CD4-positive, alpha-beta memory T cell (primary cell): Measurements from ENCODE around the gene RRP15. TPM values are rescaled to one million over a fixed set of nuclear protein-coding genes. Genes with fewer than 3 reads are reported as not detected.

Experiments used
- CTCF ChIA-PET: fragments of 350-600 bp; sonication (Branson Sonifier 250); formaldehyde crosslinking; loops from one replicate; lab custom pipeline; 2021; ENCODE audit warnings: inconsistent platforms; ENCODE audit not compliant: partially characterized antibody; lab: Charles Lee
- POLR2A ChIA-PET: fragments of 350-600 bp; sonication (Branson Sonifier 250); formaldehyde crosslinking; loops from one replicate; lab custom pipeline; 2021; ENCODE audit not compliant: partially characterized antibody; lab: Charles Lee
- DNase-seq, 5 donors: peaks; one replicate each; pipeline versions ENCODE4 v3.0.0 to v3.0.0-alpha.2; 2020 to 2022; ENCODE audit warnings: mixed read lengths in 1 of 5
- H3K27ac ChIP-seq: one replicate; pipeline ENCODE4 v1.7.0; 2013; ENCODE audit warnings: low read depth, low read length
- H3K27me3 ChIP-seq: 2 replicates; pipeline ENCODE4 v1.7.0; 2013; ENCODE audit warnings: mild to moderate bottlenecking, low read length, moderate library complexity; ENCODE audit not compliant: insufficient read depth
- H3K36me3 ChIP-seq: 2 replicates; pipeline ENCODE4 v1.7.0; 2013; ENCODE audit warnings: mild to moderate bottlenecking, low read length, moderate library complexity; ENCODE audit not compliant: insufficient read depth
- H3K4me1 ChIP-seq: 2 replicates; pipeline ENCODE4 v1.7.0; 2013; ENCODE audit warnings: mild to moderate bottlenecking, low read length, moderate library complexity; ENCODE audit not compliant: insufficient read depth
- H3K4me3 ChIP-seq, 2 donors: one replicate each; pipeline ENCODE4 v1.7.0; 2013; ENCODE audit warnings: low read length in 2 of 2, mild to moderate bottlenecking in 1 of 2
- H3K9me3 ChIP-seq, 2 donors: one replicate each; pipeline ENCODE4 v1.7.0; 2013; ENCODE audit warnings: low read length in 2 of 2, control low read depth in 1 of 2; ENCODE audit not compliant: control insufficient read depth in 1 of 2
- H3K27ac Mint-ChIP-seq, 7 donors: one replicate each; pipeline ENCODE4 v1.8.0; 2020 to 2021; ENCODE audit warnings: mixed read lengths in 7 of 7, mild to moderate bottlenecking in 6 of 7, inconsistent platforms in 3 of 7, moderate library complexity in 3 of 7
- H3K27me3 Mint-ChIP-seq, 2 donors: one replicate each; pipeline ENCODE4 v1.8.0; 2020 to 2021; ENCODE audit warnings: mixed read lengths in 2 of 2
- H3K36me3 Mint-ChIP-seq, 2 donors: one replicate each; pipeline ENCODE4 v1.8.0; 2020 to 2021; ENCODE audit warnings: mixed read lengths in 2 of 2, inconsistent platforms in 1 of 2, mild to moderate bottlenecking in 1 of 2
- H3K4me1 Mint-ChIP-seq, 4 donors: one replicate each; pipeline ENCODE4 v1.8.0; 2020 to 2021; ENCODE audit warnings: mixed read lengths in 4 of 4, mild to moderate bottlenecking in 1 of 4
- H3K4me3 Mint-ChIP-seq, 8 donors: one replicate each; pipeline ENCODE4 v1.8.0; 2020 to 2021; ENCODE audit warnings: mixed read lengths in 8 of 8, mild to moderate bottlenecking in 7 of 8, moderate library complexity in 6 of 8, inconsistent platforms in 3 of 8
- H3K9me3 Mint-ChIP-seq, 8 donors: one replicate each; pipeline ENCODE4 v1.8.0; 2020 to 2021; ENCODE audit warnings: mixed read lengths in 8 of 8, mild to moderate bottlenecking in 5 of 8, inconsistent platforms in 3 of 8, moderate library complexity in 1 of 8
- intact Hi-C: fragments of 100-400 bp; cut with micrococcal nuclease; formaldehyde crosslinking; loops from one replicate; pipeline ENCODE4 v1.15.1; 2023
- polyA plus RNA-seq, 2 donors: library from polyadenylated mRNA; unstranded; fragments of 300-500 nt; fragmentation: Illumina TruSeq; gene quantifications; one replicate each; pipeline ENCODE4 v1.2.3, GENCODE V29; 2021
- total RNA-seq, 2 experiments: library from RNA; stranded (reverse); gene quantifications; one replicate each; pipeline ENCODE4 v1.2.3, GENCODE V29; 2021

Gene RRP15
- total and polyA plus RNA-seq, 4 experiments from 2014 or later: 12.8 to 20.7 (median 15.5) TPM

DNA sequence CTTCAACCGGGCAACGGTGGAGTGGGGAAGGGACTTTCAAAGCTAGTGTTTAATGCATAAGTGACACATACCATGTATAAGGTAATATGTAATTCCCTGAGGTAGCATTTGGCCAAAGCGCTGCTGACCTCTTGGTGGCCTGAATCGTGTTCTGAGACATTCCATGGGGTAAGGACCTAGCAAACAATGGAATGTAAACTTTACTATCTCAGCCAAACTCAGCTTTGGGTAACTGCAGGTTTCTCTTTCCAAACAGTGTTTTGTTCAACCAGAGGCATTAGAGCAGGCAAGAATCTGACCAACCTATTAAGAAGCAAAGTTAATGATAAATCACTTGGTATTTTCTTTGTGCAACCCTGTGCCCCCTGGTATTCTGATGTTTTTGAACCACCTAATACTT lies 82.0 kb downstream of the RRP15 start:
- no peaks in the 10 kb centered on the region for H3K27me3 ChIP-seq
- intact Hi-C loops: no loop called here
- Mint-ChIP-seq H3K27me3 (peaks cover 0 to 1% of the 10 kb centered on the region in 2 donors), H3K9me3 (no peaks in the 10 kb centered on the region), H3K4me3 (no peak overlapping the region), H3K4me1 (no peaks in the 10 kb centered on the region), H3K36me3 (no peaks in the 10 kb centered on the region), H3K27ac (no peak overlapping the region)
- ChIA-PET POLR2A (no interaction called here), CTCF (no interaction called here)
- H3K36me3 ChIP-seq: no peaks in the 10 kb centered on the region
- H3K4me3 ChIP-seq: no peak overlapping the region
- H3K27ac ChIP-seq: no peak overlapping the region
- DNase-seq: no peak
- H3K4me1 ChIP-seq: no peaks in the 10 kb centered on the region
- no peaks in the 10 kb centered on the region for H3K9me3 ChIP-seq

DNA sequence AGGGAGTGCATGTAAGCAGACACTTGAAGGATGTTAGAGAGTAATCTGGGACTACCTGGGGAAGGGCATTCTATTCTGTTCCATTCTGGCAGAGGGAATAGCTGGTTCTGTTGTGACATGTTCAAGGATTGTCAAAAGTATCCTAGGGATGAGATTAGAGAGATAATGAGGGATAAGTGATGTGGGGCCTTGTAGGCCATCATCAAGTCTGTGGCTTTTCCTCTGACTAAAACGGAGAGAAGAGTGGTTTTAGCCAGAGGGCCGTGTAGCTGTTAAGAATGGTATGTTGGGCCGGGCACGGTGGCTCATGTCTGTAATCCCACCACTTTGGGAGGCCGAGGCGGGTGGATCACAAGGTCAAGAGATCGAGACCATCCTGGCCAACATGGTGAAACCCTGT lies 83.6 kb downstream of the RRP15 start:
- intact Hi-C loops: no loop called here

DNA sequence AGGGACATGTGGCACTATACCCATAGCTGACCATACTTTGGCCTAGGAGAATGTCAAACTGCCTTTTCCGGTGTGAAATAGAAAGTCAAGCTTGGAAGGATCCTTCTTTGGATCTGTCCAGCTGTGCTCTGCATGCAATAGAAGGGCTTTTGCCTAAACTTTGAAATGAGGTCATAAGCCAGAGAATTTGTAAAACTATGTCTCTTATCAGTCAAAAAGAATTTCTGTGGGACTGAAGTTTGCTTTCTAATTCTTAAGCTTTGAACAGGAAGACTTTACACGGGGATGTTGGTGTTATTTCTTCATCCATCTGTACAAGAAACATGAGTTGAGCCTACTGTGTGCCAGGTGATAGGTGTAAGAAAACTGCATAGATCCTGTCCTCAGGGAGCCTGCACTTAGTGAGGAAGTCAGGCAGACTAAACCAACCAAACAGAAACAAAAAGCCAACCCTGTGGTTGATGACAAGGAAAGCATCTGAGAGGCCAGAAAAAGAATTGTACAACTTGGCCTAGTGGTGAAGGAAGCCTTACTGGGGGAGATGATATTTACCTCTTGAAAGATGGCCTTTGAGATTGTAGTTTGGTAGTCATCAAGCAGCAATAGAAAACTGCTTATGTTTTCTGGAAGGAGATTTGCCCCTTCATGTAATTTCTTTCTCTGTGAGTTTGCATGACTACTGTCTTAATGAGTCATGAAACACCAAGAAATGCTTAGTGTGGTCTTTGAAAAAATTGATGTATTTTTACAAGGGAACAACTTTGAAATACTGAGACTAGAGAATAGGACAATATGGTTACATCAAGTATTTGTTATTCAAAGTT lies 84.8 kb downstream of the RRP15 start:
- Mint-ChIP-seq H3K4me3 (no peak overlapping the region), H3K4me1 (no peaks in the 10 kb centered on the region), H3K27me3 (peaks cover 1 to 4% of the 10 kb centered on the region in 2 donors), H3K9me3 (no peaks in the 10 kb centered on the region), H3K27ac (no peak overlapping the region), H3K36me3 (no peaks in the 10 kb centered on the region)
- intact Hi-C loops: no loop called here
- no peak overlapping the region for H3K4me3 ChIP-seq
- H3K36me3 ChIP-seq: no peaks in the 10 kb centered on the region
- H3K9me3 ChIP-seq: no peaks in the 10 kb centered on the region
- CTCF ChIA-PET: no interaction called here
- no peak overlapping the region for H3K27ac ChIP-seq
- no peaks in the 10 kb centered on the region for H3K4me1 ChIP-seq
- POLR2A ChIA-PET: no interaction called here
- no peaks in the 10 kb centered on the region for H3K27me3 ChIP-seq
- no peak for DNase-seq

More for the DNA sequence above, 83.6 kb downstream of the RRP15 start:
- no peaks in the 10 kb centered on the region for H3K27me3 ChIP-seq
- H3K4me3 Mint-ChIP-seq: no peak overlapping the region
- no peaks in the 10 kb centered on the region for H3K36me3 ChIP-seq
- ChIA-PET CTCF (interaction anchor here (1.3 kb wide), 1 partner anchor 30 kb away, joined by 3 read pairs; no protein-coding TSS in a partner anchor), POLR2A (no interaction called here)
- H3K4me3 ChIP-seq: no peak overlapping the region
- no peak overlapping the region for H3K27ac Mint-ChIP-seq
- H3K4me1 Mint-ChIP-seq: no peaks in the 10 kb centered on the region
- H3K9me3 Mint-ChIP-seq: no peaks in the 10 kb centered on the region
- H3K27me3 Mint-ChIP-seq: peaks cover 1 to 4% of the 10 kb centered on the region in 2 donors
- DNase-seq: no peak
- no peaks in the 10 kb centered on the region for H3K4me1 ChIP-seq
- no peaks in the 10 kb centered on the region for H3K9me3 ChIP-seq
- H3K36me3 Mint-ChIP-seq: no peaks in the 10 kb centered on the region
- H3K27ac ChIP-seq: no peak overlapping the region

DNA sequence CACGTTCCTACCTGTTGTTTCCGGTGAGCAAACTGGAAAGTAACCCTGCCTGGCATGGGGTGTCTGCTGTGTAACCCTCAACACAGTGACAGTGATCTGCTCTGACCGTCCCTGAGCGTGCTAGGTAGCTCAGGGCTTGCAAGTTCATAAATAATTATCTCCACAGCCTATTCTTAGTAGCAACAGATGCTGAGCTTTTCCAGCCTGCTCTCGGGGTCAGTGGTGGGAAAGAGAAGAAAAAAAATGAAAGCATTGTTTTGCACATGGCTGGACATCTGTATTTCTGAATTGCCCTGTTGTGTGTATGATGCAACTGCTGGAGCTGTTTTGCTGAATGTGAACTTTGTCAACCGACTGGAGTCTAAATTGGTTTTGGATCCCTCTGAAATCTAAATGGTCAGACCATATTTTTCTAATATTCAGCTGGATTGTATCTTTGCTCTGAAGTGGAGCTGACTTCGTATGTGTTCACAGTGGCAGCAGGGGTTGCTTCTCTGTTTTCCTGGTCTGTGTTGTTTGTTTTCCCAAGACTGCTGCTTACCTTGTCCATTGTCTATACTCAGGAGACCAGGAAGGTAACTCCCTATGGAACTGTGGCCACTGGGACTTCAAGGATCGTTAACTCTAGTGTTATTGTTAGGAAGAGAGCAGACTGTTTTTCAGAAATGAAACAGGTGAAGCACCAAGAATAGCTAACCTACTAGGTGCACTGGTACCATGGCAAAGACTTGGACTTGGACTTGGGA lies 87.0 kb downstream of the RRP15 start:
- H3K4me1 ChIP-seq: peaks cover 5% of the 10 kb centered on the region
- Mint-ChIP-seq H3K9me3 (no peaks in the 10 kb centered on the region), H3K36me3 (no peaks in the 10 kb centered on the region), H3K4me1 (peaks cover 2 to 7% (median 2%) of the 10 kb centered on the region in 4 donors), H3K4me3 (no peak overlapping the region), H3K27me3 (peaks cover 4 to 8% of the 10 kb centered on the region in 2 donors), H3K27ac (no peak overlapping the region)
- no peak overlapping the region for H3K27ac ChIP-seq
- ChIA-PET CTCF (no interaction called here), POLR2A (no interaction called here)
- intact Hi-C loops: no loop called here
- no peaks in the 10 kb centered on the region for H3K36me3 ChIP-seq
- H3K4me3 ChIP-seq: no peak overlapping the region
- H3K27me3 ChIP-seq: no peaks in the 10 kb centered on the region
- no peaks in the 10 kb centered on the region for H3K9me3 ChIP-seq
- DNase-seq: no peak

DNA sequence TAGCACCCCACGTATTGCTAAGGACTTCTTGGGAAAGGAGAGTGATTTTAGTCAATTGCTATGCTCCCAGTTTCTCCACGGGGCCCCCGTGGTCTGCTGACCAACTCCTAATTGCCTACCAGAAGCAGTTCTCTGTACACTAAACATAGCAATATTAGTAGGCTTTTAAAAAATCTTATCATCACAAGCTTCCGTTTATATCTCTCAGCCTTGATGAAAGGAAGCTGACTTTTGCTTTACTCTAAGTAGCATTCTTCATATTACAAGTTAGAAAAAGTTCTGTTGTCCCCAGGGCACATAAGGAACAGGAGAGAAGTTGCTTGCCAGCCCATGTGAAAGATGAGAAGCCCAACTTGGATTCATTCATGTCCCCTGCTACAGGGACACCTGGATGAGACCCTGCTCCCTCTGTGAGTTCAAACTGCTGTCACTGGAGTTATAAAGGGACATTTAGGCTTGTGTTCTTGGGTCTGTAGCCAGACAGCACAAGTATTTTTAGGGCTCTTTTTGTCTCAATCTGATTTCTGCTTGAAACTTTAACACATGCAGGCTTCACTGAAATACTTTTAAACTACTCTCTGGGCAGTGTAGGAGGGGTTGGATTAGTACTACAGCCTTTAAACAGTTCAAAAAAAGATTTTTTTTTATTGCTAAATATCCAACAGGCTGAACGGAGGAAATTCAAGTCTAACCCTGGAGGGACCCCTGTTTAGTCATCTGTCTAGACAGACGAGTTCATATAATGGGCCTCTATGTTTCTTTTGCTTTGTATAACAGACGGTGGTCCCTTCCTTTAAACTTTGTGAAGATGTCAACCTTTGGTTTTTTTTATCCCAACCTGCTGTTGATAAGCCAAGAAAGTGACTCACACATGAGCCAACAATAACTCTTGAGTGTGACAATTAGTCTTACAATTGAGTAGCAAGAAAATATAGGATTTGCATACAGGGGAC lies 89.6 kb downstream of the RRP15 start:
- DNase-seq: no peak
- no peaks in the 10 kb centered on the region for H3K27me3 ChIP-seq
- Mint-ChIP-seq H3K4me1 (peaks cover 8 to 14% (median 9%) of the 10 kb centered on the region in 4 donors), H3K4me3 (no peak overlapping the region), H3K27ac (peak overlapping the region in 1 of 7 donors; percentile 7), H3K36me3 (no peaks in the 10 kb centered on the region), H3K27me3 (peaks cover 4 to 18% of the 10 kb centered on the region in 2 donors), H3K9me3 (no peaks in the 10 kb centered on the region)
- no peaks in the 10 kb centered on the region for H3K9me3 ChIP-seq
- intact Hi-C loops: no loop called here
- ChIA-PET CTCF (no interaction called here), POLR2A (no interaction called here)
- no peak overlapping the region for H3K4me3 ChIP-seq
- no peak overlapping the region for H3K27ac ChIP-seq
- H3K36me3 ChIP-seq: no peaks in the 10 kb centered on the region
- H3K4me1 ChIP-seq: peaks cover 11% of the 10 kb centered on the region

DNA sequence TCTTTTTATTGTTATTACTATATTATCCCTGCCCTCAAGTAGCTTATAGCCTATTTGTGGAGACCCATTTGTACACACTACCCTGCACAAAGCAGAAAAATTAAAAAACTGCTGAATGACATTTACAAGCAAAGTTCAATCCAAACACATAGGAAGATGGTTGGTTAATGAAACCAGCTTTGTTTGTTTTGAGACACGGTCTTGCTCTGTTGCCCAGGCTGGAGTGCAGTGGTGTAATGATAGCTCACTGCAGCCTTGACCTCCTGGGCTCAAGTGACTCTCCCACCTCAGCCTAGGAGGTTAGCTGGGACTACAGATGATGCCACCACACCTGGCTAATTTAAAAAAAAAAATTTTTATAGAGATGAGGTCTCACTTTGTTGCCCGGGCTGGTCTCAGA lies 91.6 kb downstream of the RRP15 start:
- no peaks in the 10 kb centered on the region for H3K27me3 ChIP-seq
- no peaks in the 10 kb centered on the region for H3K36me3 Mint-ChIP-seq
- H3K9me3 Mint-ChIP-seq: no peaks in the 10 kb centered on the region
- H3K27ac ChIP-seq: no peak overlapping the region
- H3K4me3 ChIP-seq: no peak overlapping the region
- intact Hi-C loops: no loop called here
- ChIA-PET CTCF (interaction anchor here (1.0 to 1.2 kb wide), 2 partner anchors 9 to 38 kb away, joined by 3 read pairs; no protein-coding TSS in a partner anchor), POLR2A (interaction anchor here (0.9 kb wide), 1 partner anchor 92 kb away, joined by 3 read pairs; the partner anchor contains the start of gene RRP15)
- no peak for DNase-seq
- H3K4me3 Mint-ChIP-seq: peak overlapping the region in 2 of 8 donors; percentile 1 to 32
- no peaks in the 10 kb centered on the region for H3K36me3 ChIP-seq
- peaks cover 9 to 18% of the 10 kb centered on the region in 2 donors for H3K27me3 Mint-ChIP-seq
- H3K27ac Mint-ChIP-seq: peak overlapping the region in 1 of 7 donors; percentile 19
- H3K4me1 ChIP-seq: peaks cover 11% of the 10 kb centered on the region
- H3K4me1 Mint-ChIP-seq: peaks cover 8 to 14% (median 9%) of the 10 kb centered on the region in 4 donors
- H3K9me3 ChIP-seq: no peaks in the 10 kb centered on the region
